GM12873 (cell line): ENCODE data around the gene GNG7.

Experiments
- TF ChIP-seq, protein P1 (sequence below): IDR thresholded peaks from 2 replicates; pipeline ENCODE4 v1.5.1; 2012; ENCODE audit warnings: low read depth, mild to moderate bottlenecking, moderate library complexity, low read length, control low read depth; ENCODE audit not compliant: insufficient read depth; ENCODE audit errors: missing control alignments

Gene GNG7

DNA sequence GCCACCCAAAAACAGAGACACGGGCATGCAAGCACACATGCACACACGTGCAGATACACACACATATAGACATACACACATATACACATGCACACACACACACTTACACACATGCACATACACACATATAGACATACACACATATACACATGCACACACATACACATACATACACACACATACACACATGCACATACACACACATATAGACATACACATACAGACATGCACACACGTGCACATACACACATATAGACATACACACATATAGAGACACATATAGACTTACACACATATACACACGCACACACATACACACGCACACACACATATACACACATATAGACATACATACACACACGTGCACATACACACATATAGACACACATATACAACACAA lies 134.5 kb downstream of the GNG7 start:
- TF ChIP-seq, protein P1, sequence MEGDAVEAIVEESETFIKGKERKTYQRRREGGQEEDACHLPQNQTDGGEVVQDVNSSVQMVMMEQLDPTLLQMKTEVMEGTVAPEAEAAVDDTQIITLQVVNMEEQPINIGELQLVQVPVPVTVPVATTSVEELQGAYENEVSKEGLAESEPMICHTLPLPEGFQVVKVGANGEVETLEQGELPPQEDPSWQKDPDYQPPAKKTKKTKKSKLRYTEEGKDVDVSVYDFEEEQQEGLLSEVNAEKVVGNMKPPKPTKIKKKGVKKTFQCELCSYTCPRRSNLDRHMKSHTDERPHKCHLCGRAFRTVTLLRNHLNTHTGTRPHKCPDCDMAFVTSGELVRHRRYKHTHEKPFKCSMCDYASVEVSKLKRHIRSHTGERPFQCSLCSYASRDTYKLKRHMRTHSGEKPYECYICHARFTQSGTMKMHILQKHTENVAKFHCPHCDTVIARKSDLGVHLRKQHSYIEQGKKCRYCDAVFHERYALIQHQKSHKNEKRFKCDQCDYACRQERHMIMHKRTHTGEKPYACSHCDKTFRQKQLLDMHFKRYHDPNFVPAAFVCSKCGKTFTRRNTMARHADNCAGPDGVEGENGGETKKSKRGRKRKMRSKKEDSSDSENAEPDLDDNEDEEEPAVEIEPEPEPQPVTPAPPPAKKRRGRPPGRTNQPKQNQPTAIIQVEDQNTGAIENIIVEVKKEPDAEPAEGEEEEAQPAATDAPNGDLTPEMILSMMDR, result no peak

DNA sequence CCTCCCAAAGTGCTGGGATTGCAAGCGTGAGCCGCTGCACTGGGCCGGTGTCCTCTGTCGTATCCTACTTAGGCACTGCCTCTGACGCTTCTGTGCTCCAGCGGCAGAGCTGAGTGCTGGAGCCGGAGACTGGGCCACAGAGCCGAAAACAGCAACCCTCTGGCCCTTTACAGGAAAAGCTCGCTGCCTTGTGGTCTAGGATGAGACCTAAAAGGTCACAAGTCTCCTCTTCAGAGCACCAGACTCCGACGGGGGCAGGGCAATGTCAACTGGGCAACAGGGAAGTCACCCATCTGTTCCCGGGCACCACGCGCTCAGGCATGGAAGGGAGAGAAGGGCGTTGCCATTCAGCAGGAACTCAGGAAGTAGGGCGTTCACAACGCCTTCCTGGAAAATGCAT lies 134.9 kb downstream of the GNG7 start:
- TF ChIP-seq, protein P1, result no peak

- TF ChIP-seq, protein P1, result peak; percentile 20
These were observed 140.6 kb downstream of the GNG7 start for GRCh38 chr19:2561895-2562294.

DNA sequence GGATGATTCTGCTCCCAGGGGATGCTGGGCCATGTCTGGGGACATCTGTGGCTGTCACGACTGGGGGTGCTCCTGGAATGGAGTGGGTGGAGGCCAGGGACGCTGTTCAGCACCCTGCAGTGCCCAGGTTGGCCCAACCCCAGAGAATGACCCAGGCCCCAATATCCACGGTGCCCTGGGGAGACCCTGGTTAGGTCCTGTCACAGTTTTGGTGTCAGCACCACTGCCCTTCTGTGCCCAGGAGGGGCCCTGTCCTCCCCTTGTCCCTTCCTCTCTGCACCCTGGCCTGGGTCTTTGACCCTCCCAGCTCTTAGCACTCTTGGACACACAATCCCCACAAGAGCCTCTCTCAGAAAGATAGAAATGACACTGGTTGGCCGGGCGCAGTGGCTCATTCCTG lies 141.3 kb downstream of the GNG7 start:
- TF ChIP-seq, protein P1, result no peak

- TF ChIP-seq, protein P1, result no peak
These were observed 142.1 kb downstream of the GNG7 start for GRCh38 chr19:2560369-2560768.

DNA sequence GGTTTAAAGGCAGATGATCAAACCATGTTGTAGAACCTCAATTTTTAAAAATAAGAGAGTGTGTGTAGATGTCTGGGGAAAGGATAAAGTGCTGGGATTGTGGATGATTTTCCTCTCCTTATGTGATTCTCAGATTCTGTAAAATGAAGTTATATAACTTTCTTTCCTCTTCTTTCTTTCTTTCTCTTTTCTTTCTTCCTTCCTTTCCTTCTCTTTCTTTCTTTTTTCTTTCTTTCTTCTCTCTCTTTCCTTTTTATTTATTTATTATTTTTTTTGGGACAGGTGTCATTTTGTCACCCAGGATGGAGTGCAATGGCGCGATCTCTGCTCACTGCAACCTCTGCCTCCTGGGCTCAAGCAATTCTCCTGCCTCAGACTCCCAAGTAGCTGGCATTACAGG lies 144.0 kb downstream of the GNG7 start:
- TF ChIP-seq, protein P1, result no peak

DNA sequence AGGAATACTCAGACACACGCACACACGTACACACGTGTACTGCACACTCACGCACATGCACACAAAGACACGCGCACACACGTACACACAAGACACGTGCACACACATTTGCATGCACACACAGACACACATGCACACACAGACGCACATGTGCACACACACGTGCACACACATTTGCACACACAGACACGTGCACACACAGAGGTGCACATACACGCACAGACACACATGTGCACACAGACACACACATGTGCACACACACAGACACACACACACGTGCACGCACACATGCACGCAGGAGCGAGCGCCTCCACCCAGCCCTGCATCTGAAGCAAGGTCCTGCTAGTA lies 145.4 kb downstream of the GNG7 start:
- TF ChIP-seq, protein P1, result no peak
